ENCODE measurements around the gene MCHR2. TPM values are rescaled to one million over a fixed set of nuclear protein-coding genes. Genes with fewer than 3 reads are reported as not detected.

MCHR2 gene
- total RNA-seq, 2 experiments from 2014 or later: not detected

- POLR2A ChIA-PET: no interaction called here
- TF ChIP-seq CTCF (IDR thresholded peaks at IDR 0.05): no peak
- no peaks in the 10 kb centered on the region for H3K9me3 ChIP-seq (ENCODE audit: control insufficient read depth in 1 of 2, insufficient read depth in 1 of 2, low read length in 2 of 2)
- CTCF ChIA-PET: interaction anchor here (0.6 kb wide), 1 partner anchor 283 kb away, joined by 4 read pairs; no protein-coding TSS in a partner anchor
- Mint-ChIP-seq H3K4me3 (no peak overlapping the region), H3K27me3 (peaks cover 13% of the 10 kb centered on the region), H3K9me3 (no peaks in the 10 kb centered on the region), H3K36me3 (ENCODE audit: low read depth) (no peaks in the 10 kb centered on the region), H3K27ac (no peak overlapping the region), H3K4me1 (ENCODE audit: low read depth) (no peaks in the 10 kb centered on the region)
- no peak for DNase-seq
- no peaks in the 10 kb centered on the region for H3K36me3 ChIP-seq (ENCODE audit: insufficient read depth, low read length)
- no peaks in the 10 kb centered on the region for H3K27me3 ChIP-seq (ENCODE audit: control insufficient read depth in 1 of 2, insufficient read depth in 2 of 2, low read length in 2 of 2)
- no peak for ATAC-seq (ENCODE audit: poor library complexity)
- intact Hi-C loops (cut with DNase I, micrococcal nuclease): no loop called here
- no peak overlapping the region for H3K27ac ChIP-seq (ENCODE audit: low read depth in 1 of 2, low read length in 2 of 2)
- H3K4me3 ChIP-seq (ENCODE audit: low read length): no peak overlapping the region
- H3K4me1 ChIP-seq (ENCODE audit: insufficient read depth, low read length): no peaks in the 10 kb centered on the region
Observed at GRCh38 chr6:99979953-99980352, 14.1 kb downstream of the MCHR2 start.

- H3K36me3 ChIP-seq (ENCODE audit: insufficient read depth, low read length): no peaks in the 10 kb centered on the region
- ATAC-seq (ENCODE audit: poor library complexity): no peak
- H3K9me3 Mint-ChIP-seq: no peaks in the 10 kb centered on the region
Observed at GRCh38 chr6:99967052-99967451, 27.0 kb downstream of the MCHR2 start.

GRCh38 chr6:99960027-99960426 is 34.0 kb downstream of the MCHR2 start:
- Histone ChIP-seq H3K36me3 (ENCODE audit: insufficient read depth, low read length) (no peaks in the 10 kb centered on the region), H3K4me3 (ENCODE audit: low read length) (no peak overlapping the region), H3K27ac (ENCODE audit: low read depth in 1 of 2, low read length in 2 of 2) (no peak overlapping the region), H3K27me3 (ENCODE audit: control insufficient read depth in 1 of 2, insufficient read depth in 2 of 2, low read length in 2 of 2) (no peaks in the 10 kb centered on the region), H3K9me3 (ENCODE audit: control insufficient read depth in 1 of 2, insufficient read depth in 1 of 2, low read length in 2 of 2) (peaks cover 5 to 14% of the 10 kb centered on the region in 2 experiments), H3K4me1 (ENCODE audit: insufficient read depth, low read length) (no peaks in the 10 kb centered on the region)
- Mint-ChIP-seq H3K9me3 (no peaks in the 10 kb centered on the region), H3K36me3 (ENCODE audit: low read depth) (no peaks in the 10 kb centered on the region), H3K27me3 (no peaks in the 10 kb centered on the region), H3K27ac (no peak overlapping the region), H3K4me3 (no peak overlapping the region), H3K4me1 (ENCODE audit: low read depth) (no peaks in the 10 kb centered on the region)
- ATAC-seq (ENCODE audit: poor library complexity): no peak
- ChIA-PET POLR2A (no interaction called here), CTCF (no interaction called here)
- no peak for DNase-seq
- intact Hi-C loops (cut with DNase I, micrococcal nuclease): no loop called here
- TF ChIP-seq CTCF (IDR thresholded peaks at IDR 0.05): no peak

More at GRCh38 chr6:99967052-99967451, 27.0 kb downstream of the MCHR2 start:
- no peak overlapping the region for H3K4me3 Mint-ChIP-seq
- Histone ChIP-seq H3K27ac (ENCODE audit: low read depth in 1 of 2, low read length in 2 of 2) (no peak overlapping the region), H3K27me3 (ENCODE audit: control insufficient read depth in 1 of 2, insufficient read depth in 2 of 2, low read length in 2 of 2) (no peaks in the 10 kb centered on the region), H3K4me3 (ENCODE audit: low read length) (no peak overlapping the region), H3K4me1 (ENCODE audit: insufficient read depth, low read length) (no peaks in the 10 kb centered on the region), H3K9me3 (ENCODE audit: control insufficient read depth in 1 of 2, insufficient read depth in 1 of 2, low read length in 2 of 2) (no peaks in the 10 kb centered on the region)
- TF ChIP-seq CTCF (IDR thresholded peaks at IDR 0.05): no peak
- no peaks in the 10 kb centered on the region for H3K27me3 Mint-ChIP-seq
- H3K4me1 Mint-ChIP-seq (ENCODE audit: low read depth): no peaks in the 10 kb centered on the region
- H3K36me3 Mint-ChIP-seq (ENCODE audit: low read depth): no peaks in the 10 kb centered on the region
- no peak overlapping the region for H3K27ac Mint-ChIP-seq
- CTCF ChIA-PET: no interaction called here
- intact Hi-C loops (cut with DNase I, micrococcal nuclease): no loop called here
- POLR2A ChIA-PET: no interaction called here
- DNase-seq: no peak
